HepG2 (cell line): ENCODE data around the gene RIPK3. TPM values are rescaled to one million over a fixed set of nuclear protein-coding genes. Genes with fewer than 3 reads are reported as not detected.

Source experiments
- ARNTL ChIP-seq: sonication (generic); formaldehyde crosslinking; IDR thresholded peaks from 2 replicates; pipeline ENCODE4 v1.4.0; 2020; ENCODE audit warnings: mild to moderate bottlenecking, missing genetic modification reagents
- MIER3 ChIP-seq: IDR thresholded peaks from 2 replicates; pipeline ENCODE4 v1.6.1; 2016; ENCODE audit warnings: missing compliant biosample characterization, borderline replicate concordance
- RFXAP ChIP-seq: sonication (generic); formaldehyde crosslinking; IDR thresholded peaks from 2 replicates; pipeline ENCODE4 v1.4.0; 2020; ENCODE audit warnings: missing genetic modification reagents, borderline replicate concordance
- RXRA ChIP-seq: sonication (generic); formaldehyde crosslinking; IDR thresholded peaks from 2 replicates; pipeline ENCODE4 v1.5.1; 2020; ENCODE audit warnings: missing genetic modification reagents
- STAT5B ChIP-seq: sonication (generic); formaldehyde crosslinking; IDR thresholded peaks from 2 replicates; pipeline ENCODE4 v1.4.0; 2020; ENCODE audit warnings: missing genetic modification reagents
- ZNF335 ChIP-seq: sonication (generic); formaldehyde crosslinking; IDR thresholded peaks from 2 replicates; pipeline ENCODE4 v1.4.0; 2020; ENCODE audit warnings: missing genetic modification reagents
- ZNF510 ChIP-seq: sonication (generic); formaldehyde crosslinking; IDR thresholded peaks from 2 replicates; pipeline ENCODE4 v1.4.0; 2020; ENCODE audit warnings: low read depth, mild to moderate bottlenecking, missing genetic modification reagents
- ZNF792 ChIP-seq: IDR thresholded peaks from 2 replicates; pipeline ENCODE4 v1.6.1; 2016
- ZSCAN30 ChIP-seq: sonication (generic); formaldehyde crosslinking; IDR thresholded peaks from 2 replicates; pipeline ENCODE4 v1.5.0; 2020; ENCODE audit warnings: mild to moderate bottlenecking, missing genetic modification reagents
- polyA plus RNA-seq, 8 experiments: library from polyadenylated mRNA; depleted of rRNA in 3 of 8; stranded (reverse) in 7 of 8; unstranded in 1 of 8; fragments of >200 nt; fragmentation: Illumina TruSeq in 4 of 8; extraction: Trizol in 4 of 8; gene quantifications; 2 replicates each; pipeline versions ENCODE4 v1.2.1 to v1.2.3, GENCODE V29; 2011 to 2016; ENCODE audit warnings: low read depth in 4 of 8, missing spikeins in 1 of 8, mixed read lengths in 1 of 8; ENCODE audit not compliant: insufficient read depth in 1 of 8
- total RNA-seq, 5 experiments: library from RNA; depleted of rRNA; stranded (reverse); fragments of >200 nt; fragmentation: Illumina TruSeq; extraction: Trizol; gene quantifications; 2 replicates each; pipeline ENCODE4 v1.2.3, GENCODE V29; 2016; ENCODE audit warnings: low read depth in 1 of 5
- TF ChIP-seq, protein P1 (sequence below): sonication (generic); formaldehyde crosslinking; conservative IDR thresholded peaks from 2 replicates; pipeline ENCODE4 v1.8.0; 2022; ENCODE audit warnings: missing genetic modification reagents
- TF ChIP-seq, protein P2 (sequence below): sonication (generic); formaldehyde crosslinking; IDR thresholded peaks from 2 replicates; pipeline ENCODE4 v1.4.0; 2020; ENCODE audit warnings: missing genetic modification reagents
- TF ChIP-seq, protein P3 (sequence below): sonication (generic); formaldehyde crosslinking; IDR thresholded peaks from 2 replicates; pipeline ENCODE4 v1.9.0; 2022; ENCODE audit warnings: low read depth, missing genetic modification reagents
- TF ChIP-seq, protein P4 (sequence below): sonication (generic); formaldehyde crosslinking; IDR thresholded peaks from 2 replicates; pipeline ENCODE4 v1.8.1; 2023; ENCODE audit warnings: mild to moderate bottlenecking, moderate library complexity, missing genetic modification reagents
- TF ChIP-seq, protein P5 (sequence below): sonication (generic); formaldehyde crosslinking; IDR thresholded peaks from 2 replicates; pipeline ENCODE4 v1.5.0; 2020; ENCODE audit warnings: mild to moderate bottlenecking, missing genetic modification reagents

RIPK3 gene
- total and polyA plus RNA-seq, 2 of the 13 experiments (the other 11 are each of a cell fraction or from before 2014, with no cell fraction given), result not detected

DNA sequence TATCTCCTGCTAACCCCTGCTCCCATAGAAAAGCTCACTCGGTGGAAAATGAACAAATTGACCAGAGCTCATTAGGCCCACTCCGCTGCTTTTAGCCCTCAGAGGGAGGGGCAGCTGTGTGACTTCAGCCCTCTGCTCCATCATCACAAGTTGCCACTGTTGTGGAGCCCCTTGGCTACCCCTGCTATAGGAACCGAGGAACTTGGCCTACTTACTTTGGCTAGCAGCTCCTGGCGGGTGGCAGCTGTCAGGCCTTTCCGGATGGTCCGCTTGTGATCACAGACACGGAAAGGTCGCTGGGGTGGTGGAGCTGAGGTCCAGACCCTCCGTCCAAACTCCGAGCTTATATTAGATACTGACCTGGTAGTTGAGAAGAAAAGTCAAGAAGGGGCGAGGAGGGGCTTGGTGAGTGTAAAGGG lies 32.6 kb downstream of the RIPK3 start (continued):
- TF ChIP-seq, protein P1, sequence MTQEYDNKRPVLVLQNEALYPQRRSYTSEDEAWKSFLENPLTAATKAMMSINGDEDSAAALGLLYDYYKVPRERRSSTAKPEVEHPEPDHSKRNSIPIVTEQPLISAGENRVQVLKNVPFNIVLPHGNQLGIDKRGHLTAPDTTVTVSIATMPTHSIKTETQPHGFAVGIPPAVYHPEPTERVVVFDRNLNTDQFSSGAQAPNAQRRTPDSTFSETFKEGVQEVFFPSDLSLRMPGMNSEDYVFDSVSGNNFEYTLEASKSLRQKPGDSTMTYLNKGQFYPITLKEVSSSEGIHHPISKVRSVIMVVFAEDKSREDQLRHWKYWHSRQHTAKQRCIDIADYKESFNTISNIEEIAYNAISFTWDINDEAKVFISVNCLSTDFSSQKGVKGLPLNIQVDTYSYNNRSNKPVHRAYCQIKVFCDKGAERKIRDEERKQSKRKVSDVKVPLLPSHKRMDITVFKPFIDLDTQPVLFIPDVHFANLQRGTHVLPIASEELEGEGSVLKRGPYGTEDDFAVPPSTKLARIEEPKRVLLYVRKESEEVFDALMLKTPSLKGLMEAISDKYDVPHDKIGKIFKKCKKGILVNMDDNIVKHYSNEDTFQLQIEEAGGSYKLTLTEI (CRISPR knock-in tag), result no peak
- no peak for TF ChIP-seq RFXAP (CRISPR knock-in tag)
- TF ChIP-seq, protein P2, sequence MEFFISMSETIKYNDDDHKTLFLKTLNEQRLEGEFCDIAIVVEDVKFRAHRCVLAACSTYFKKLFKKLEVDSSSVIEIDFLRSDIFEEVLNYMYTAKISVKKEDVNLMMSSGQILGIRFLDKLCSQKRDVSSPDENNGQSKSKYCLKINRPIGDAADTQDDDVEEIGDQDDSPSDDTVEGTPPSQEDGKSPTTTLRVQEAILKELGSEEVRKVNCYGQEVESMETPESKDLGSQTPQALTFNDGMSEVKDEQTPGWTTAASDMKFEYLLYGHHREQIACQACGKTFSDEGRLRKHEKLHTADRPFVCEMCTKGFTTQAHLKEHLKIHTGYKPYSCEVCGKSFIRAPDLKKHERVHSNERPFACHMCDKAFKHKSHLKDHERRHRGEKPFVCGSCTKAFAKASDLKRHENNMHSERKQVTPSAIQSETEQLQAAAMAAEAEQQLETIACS, result no peak
- no peak for TF ChIP-seq ZNF792 (CRISPR knock-in tag)
- no peak for TF ChIP-seq ARNTL
- no peak for TF ChIP-seq ZNF510 (CRISPR knock-in tag)
- TF ChIP-seq STAT5B (CRISPR knock-in tag), result no peak
- TF ChIP-seq, protein P3, sequence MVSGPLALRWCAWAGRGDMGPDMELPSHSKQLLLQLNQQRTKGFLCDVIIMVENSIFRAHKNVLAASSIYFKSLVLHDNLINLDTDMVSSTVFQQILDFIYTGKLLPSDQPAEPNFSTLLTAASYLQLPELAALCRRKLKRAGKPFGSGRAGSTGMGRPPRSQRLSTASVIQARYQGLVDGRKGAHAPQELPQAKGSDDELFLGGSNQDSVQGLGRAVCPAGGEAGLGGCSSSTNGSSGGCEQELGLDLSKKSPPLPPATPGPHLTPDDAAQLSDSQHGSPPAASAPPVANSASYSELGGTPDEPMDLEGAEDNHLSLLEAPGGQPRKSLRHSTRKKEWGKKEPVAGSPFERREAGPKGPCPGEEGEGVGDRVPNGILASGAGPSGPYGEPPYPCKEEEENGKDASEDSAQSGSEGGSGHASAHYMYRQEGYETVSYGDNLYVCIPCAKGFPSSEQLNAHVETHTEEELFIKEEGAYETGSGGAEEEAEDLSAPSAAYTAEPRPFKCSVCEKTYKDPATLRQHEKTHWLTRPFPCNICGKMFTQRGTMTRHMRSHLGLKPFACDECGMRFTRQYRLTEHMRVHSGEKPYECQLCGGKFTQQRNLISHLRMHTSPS (CRISPR knock-in tag), result no peak; the same call in 1 of the 2 replicates
- TF ChIP-seq, protein P4, sequence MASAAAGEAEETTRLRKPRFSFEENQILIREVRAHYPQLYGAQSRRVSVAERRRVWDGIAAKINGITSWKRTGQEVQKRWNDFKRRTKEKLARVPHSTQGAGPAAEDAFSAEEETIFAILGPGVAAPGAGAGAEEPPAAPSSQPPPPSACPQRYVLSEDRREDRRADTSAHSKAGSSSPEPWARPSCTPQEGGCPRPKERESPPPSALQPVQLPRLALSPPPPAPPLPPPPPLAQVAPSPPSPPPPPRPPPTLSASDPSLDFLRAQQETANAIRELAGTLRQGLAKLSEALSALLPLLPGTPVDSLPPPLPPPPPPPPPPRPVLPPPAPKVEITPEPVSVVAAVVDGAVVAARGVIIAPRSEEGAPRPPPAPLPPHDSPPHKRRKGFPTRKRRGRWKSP (CRISPR knock-in tag), result no peak
- no peak for TF ChIP-seq ZSCAN30 (CRISPR knock-in tag)
- TF ChIP-seq MIER3 (CRISPR knock-in tag), result no peak
- TF ChIP-seq RXRA, result no peak
- TF ChIP-seq ZNF335 (CRISPR knock-in tag), result no peak
- TF ChIP-seq, protein P5, sequence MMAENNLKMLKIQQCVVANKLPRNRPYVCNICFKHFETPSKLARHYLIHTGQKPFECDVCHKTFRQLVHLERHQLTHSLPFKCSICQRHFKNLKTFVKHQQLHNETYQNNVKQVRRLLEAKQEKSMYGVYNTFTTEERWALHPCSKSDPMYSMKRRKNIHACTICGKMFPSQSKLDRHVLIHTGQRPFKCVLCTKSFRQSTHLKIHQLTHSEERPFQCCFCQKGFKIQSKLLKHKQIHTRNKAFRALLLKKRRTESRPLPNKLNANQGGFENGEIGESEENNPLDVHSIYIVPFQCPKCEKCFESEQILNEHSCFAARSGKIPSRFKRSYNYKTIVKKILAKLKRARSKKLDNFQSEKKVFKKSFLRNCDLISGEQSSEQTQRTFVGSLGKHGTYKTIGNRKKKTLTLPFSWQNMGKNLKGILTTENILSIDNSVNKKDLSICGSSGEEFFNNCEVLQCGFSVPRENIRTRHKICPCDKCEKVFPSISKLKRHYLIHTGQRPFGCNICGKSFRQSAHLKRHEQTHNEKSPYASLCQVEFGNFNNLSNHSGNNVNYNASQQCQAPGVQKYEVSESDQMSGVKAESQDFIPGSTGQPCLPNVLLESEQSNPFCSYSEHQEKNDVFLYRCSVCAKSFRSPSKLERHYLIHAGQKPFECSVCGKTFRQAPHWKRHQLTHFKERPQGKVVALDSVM, result no peak
